Measurements from ENCODE around the gene DPAGT1. TPM values are rescaled to one million over a fixed set of nuclear protein-coding genes. Genes with fewer than 3 reads are reported as not detected.

The DPAGT1 gene
- total RNA-seq, 4 donors from 2014 or later: 18.9 to 46.9 (median 27.5) TPM

GRCh38 chr11:119093942-119094815 lies 7.5 kb downstream of the DPAGT1 start:
- WGBS, 2 donors: 0 to 1% methylated on average over 20 to 70 of the region's 81 CpGs
- intact Hi-C loops (cut with DNase I; ENCODE audit: low total_unique reads): no loop called here
- H3K4me3 ChIP-seq (ENCODE audit: low read depth, poor library complexity, severe bottlenecking): peak overlapping the region; percentile 62
- TF ChIP-seq CTCF (IDR thresholded peaks at IDR 0.05) (no peak), POLR2A (IDR thresholded peaks at IDR 0.05) (no peak)
- peak in 1 of 2 donors; percentile 90 for DNase-seq (ENCODE audit: low spot score in 2 of 2)

GRCh38 chr11:119092880-119093842 lies 8.5 kb downstream of the DPAGT1 start:
- intact Hi-C loops (cut with DNase I; ENCODE audit: low total_unique reads): no loop called here
- no peak overlapping the region for H3K4me3 ChIP-seq (ENCODE audit: low read depth, poor library complexity, severe bottlenecking)
- 58 to 62% methylated on average over 12 of the region's 12 CpGs for WGBS, 2 donors
- TF ChIP-seq POLR2A (IDR thresholded peaks at IDR 0.05) (no peak), CTCF (IDR thresholded peaks at IDR 0.05) (no peak)
- DNase-seq (ENCODE audit: low spot score in 2 of 2): no peak

- 88 to 89% methylated on average over 13 of the region's 13 CpGs for WGBS, 2 donors
- DNase-seq (ENCODE audit: low spot score in 2 of 2): no peak
- no peak overlapping the region for H3K4me3 ChIP-seq (ENCODE audit: low read depth, poor library complexity, severe bottlenecking)
- TF ChIP-seq POLR2A (IDR thresholded peaks at IDR 0.05) (no peak), CTCF (IDR thresholded peaks at IDR 0.05) (no peak)
- intact Hi-C loops (cut with DNase I; ENCODE audit: low total_unique reads): no loop called here
Observed at GRCh38 chr11:119091966-119092879, 9.4 kb downstream of the DPAGT1 start.

- DNase-seq (ENCODE audit: low spot score in 2 of 2): no peak
- intact Hi-C loops (cut with DNase I; ENCODE audit: low total_unique reads): no loop called here
- WGBS, 2 donors: 67 to 70% methylated on average over 9 of the region's 9 CpGs
- no peak overlapping the region for H3K4me3 ChIP-seq (ENCODE audit: low read depth, poor library complexity, severe bottlenecking)
- TF ChIP-seq POLR2A (IDR thresholded peaks at IDR 0.05) (no peak), CTCF (IDR thresholded peaks at IDR 0.05) (no peak)
Observed at GRCh38 chr11:119091178-119091577, 10.5 kb downstream of the DPAGT1 start.

GRCh38 chr11:119089319-119089718 lies 12.3 kb downstream of the DPAGT1 start:
- TF ChIP-seq CTCF (IDR thresholded peaks at IDR 0.05) (no peak), POLR2A (IDR thresholded peaks at IDR 0.05) (no peak)
- no peak for DNase-seq (ENCODE audit: low spot score in 2 of 2)
- 80 to 100% methylated on average over 1 of the region's 1 CpG for WGBS, 2 donors
- H3K4me3 ChIP-seq (ENCODE audit: low read depth, poor library complexity, severe bottlenecking): no peak overlapping the region
- intact Hi-C loops (cut with DNase I; ENCODE audit: low total_unique reads): no loop called here
